ENCODE data around the gene GRAMD1A.
"Not testable (repeated sequence)": the region's sequence is repeated elsewhere in the genome, so short reads cannot be mapped to it uniquely, and the experiment has no call there.

The GRAMD1A gene

DNA sequence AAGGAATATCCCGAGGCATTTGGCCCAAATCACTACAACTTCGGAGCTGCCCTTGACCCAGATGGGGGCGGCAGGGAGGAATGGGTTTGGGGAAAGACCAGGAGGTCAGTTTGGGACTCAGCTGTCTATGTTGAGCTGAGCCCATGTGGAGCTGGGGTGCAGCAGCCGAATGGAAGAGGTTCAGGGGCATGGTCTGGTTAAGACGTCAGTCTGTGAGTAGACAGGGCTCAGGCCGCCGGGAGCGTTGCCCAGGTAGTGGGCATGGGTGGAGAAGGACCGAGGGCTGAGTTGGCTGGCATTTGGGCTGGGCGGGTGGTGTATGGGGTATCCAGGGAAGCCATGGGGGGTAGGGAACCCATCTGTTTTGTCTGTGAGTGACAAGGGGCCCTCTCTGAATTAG is 20.9 kb downstream of the GRAMD1A start:
- DNase-seq, result no peak

DNA sequence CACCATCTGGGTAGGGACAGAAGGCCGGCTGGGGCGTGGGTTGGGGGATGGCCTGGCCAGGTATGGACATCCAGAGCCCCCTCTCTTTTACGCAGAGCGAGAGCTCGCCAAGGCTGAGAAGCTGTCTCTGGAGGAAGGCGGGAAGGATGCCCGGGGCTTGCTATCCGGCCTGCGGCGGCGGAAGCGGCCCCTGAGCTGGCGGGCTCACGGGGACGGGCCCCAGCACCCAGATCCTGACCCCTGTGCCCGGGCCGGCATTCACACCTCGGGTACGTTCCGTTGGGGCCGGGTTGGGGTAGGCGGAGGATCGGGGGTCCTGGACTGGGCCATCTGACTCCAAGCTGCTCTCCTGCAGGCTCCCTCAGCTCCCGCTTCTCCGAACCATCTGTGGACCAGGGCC is 21.5 kb downstream of the GRAMD1A start:
- DNase-seq, result no peak

DNA sequence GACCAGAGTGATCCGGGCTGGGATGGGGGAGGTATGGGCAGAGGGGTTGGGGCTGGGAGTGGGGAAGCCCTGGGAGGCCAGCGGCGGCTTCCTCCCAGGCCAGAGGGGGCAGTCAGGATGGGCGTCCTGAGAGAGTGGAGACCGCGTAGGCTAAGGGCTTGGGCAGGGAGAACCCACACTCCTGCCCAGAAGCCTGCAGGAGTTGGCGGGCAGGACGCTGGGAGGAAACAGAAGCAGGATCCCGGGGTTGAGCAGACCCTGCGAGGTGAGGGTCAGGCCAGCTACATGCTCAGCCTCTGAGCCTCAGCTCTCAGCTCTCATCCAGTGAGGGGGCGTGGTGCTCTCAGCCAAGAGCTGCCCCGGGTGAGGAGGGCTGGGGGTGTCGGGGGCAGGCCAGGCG is 22.3 kb downstream of the GRAMD1A start:
- no peak for DNase-seq

DNA sequence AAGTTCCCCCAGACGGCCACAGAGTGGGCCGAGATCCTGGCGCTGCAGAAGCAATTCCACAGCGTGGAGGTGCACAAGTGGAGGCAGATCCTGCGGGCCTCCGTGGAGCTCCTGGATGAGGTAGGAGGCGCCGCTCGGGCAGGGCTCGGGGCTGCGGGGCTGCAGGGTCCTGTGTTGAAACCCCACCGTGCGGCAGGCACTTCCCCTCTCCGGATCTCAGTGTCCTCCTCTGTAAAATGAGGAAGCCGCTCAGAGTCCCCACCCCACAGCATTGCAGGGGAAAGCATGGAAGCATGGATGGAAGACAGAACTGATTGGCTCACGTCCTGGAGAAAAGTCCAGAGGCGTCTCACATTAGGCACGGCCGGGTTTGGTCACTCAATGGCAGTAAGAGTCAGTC is 23.3 kb downstream of the GRAMD1A start:
- no peak for DNase-seq

DNA sequence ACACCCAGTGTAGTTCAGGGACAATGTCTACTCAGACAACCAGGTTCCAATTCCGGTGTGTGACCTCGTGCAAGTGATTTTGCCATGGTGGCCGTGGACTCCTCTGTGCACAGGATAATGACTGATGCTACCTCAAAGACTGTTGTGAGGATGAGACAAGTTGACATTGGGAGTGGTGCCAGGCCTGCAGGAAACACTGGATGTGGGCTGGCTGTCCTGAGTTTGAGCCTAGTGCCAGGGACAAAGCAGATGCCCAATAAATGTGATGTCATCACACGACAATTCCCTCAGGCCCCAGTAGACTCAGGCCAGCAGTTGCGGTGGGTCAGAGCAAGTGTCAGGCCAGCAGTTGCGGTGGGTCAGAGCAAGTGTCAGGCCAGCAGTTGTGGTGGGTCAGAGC is 24.0 kb downstream of the GRAMD1A start:
- DNase-seq, result no peak

DNA sequence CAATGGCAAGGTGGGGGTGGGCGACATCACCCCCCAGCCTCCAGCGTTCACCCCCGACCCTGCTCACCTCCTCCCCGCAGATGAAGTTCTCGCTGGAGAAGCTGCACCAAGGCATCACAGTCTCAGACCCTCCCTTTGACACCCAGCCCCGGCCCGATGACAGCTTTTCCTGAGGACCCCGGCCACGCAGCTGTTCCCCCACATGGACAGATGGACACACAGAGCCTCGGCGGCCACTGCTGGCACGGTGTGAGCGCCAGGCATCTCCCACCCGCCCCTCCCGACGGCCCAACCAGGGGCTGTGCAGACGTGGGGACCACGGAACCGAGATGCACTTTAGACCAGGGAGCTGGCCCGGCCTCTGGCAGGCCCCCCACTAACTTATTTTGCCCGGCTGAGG is 25.8 kb downstream of the GRAMD1A start:
- DNase-seq, result no peak

DNA sequence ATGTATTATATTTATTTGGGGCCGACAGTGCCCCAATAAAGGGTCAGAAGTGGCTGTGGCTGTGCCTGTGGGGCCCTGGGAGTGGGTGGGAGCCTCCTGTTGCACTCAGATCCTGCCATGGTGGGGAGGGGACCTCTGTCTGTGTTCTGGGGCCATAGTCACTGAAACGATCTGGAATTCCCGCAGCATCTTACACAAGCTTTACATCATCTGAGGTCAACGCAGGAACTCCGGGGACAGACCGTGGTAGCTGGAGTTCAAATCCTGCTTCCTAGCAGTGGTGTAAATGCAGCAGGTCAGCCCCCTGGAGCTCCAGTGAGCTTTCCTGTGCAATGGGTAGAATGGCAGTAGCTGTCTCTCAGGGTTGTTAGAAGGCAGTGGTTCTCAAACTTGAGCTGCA is 26.3 kb downstream of the GRAMD1A start:
- no peak for DNase-seq

DNA sequence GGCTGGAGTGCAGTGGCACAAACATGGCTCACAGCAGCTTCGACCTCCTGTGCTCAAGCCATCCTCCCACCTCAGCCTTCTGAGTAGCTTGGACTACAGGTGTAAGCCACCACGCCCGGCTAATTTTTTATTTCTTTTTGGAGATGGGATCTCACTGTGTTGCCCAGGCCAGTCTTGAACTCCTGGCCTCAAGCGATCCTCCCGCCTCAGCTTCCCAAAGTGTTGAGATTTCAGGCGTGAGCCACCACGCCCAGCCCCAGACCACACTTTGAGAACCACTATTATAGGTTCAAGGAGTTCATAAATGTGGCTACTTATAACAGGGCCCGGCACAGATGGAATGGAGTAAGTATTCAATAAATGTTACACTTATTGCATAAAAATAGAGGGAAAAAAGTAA is 26.9 kb downstream of the GRAMD1A start:
- no peak for DNase-seq

DNA sequence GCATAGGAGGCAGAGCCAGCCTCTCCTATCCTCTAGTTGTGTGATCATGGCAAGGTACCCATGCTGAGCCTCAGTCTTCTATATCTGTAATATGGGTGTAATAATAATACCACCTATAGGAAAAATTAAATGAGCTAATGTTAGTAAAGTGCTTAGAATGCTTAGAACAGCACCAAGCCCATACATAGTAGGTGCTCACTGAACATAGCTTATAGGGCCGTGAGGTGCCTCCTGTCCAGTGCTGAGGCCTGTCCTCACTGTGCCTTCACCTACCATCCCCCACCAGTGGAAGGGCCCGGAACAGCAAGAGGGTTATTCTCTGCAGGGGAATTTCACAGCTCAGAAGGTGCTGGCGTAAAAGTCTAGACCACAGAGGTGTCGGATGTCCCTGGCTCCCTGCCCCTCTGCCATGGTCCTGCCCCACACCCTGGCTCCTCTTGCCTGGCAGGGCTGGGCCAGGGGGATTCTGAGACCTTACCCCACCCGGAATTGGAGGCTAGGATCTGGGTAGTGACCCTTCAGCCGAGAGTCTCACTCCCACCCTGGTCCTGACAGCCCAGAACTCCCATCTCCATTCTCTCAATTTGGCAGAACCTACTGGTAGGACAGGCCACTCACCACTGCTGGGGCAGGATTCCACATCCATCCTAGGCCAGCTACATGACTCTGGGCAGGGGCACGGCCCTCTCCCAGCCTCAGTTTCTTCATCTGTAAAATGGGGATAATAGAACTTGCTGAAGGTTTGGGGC is 27.9 kb downstream of the GRAMD1A start:
- DNase-seq, result no peak

DNA sequence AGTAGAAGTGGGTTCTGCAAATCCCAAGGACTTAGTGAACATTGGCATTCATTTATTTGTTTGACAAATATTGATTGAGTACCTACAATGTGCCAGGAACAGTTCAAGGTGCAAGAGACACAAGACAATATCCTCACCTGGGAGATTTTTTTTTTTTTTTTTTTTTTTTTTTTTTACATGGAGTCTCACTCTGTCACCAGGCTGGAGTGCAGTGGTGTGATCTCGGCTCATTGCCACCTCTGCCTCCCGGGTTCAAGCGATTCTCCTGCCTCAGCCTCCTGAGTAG is 28.4 kb downstream of the GRAMD1A start:
- DNase-seq, result not testable (repeated sequence)

DNA sequence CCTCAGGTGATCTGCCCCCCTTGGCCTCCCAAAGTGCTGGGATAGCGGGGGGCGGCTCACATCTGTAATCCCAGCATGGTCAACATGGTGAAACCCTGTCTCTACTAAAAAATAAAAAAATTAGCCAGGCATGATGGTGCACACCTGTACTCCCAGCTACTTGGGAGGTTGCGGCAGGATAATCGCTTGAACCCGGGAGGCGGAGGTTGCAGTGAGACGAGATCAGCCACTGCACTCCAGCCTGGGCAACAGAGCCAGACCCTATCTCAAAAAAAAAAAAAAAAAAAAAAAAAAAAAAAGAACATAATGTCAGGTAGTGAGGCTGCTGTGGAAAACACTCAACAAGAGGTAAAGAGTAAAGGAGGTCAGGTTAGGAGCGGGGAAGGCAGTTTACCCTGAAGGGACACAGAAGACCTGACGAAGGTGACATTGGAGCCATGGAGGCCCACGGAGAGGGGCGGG is 29.2 kb downstream of the GRAMD1A start:
- DNase-seq, result not testable (repeated sequence)

DNA sequence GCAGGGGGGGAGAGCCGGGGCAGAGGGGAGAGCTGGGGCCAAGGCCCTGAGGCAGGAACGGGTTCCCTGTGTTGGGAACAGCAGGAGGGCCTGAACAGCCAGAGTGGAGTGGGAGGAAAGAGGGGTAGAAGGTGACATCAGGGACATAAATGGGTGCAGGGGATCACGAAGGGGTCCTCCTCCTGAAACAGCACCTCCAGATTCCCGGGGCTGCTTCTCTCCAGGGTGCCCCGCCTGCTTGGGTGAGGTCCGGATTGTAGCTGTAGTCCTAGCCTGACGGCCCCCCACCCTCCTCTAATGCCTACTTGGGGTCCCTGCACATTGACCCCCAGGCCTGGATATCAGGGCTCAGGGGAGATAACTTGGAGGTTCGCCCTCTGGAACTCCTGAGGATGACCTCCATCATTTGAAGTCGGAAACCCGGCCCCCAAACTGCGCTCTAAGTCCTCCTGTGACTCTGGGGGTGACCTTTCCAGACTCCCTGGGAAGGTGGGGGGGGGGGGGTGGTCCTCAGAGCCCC is 29.7 kb downstream of the GRAMD1A start:
- no peak for DNase-seq

DNA sequence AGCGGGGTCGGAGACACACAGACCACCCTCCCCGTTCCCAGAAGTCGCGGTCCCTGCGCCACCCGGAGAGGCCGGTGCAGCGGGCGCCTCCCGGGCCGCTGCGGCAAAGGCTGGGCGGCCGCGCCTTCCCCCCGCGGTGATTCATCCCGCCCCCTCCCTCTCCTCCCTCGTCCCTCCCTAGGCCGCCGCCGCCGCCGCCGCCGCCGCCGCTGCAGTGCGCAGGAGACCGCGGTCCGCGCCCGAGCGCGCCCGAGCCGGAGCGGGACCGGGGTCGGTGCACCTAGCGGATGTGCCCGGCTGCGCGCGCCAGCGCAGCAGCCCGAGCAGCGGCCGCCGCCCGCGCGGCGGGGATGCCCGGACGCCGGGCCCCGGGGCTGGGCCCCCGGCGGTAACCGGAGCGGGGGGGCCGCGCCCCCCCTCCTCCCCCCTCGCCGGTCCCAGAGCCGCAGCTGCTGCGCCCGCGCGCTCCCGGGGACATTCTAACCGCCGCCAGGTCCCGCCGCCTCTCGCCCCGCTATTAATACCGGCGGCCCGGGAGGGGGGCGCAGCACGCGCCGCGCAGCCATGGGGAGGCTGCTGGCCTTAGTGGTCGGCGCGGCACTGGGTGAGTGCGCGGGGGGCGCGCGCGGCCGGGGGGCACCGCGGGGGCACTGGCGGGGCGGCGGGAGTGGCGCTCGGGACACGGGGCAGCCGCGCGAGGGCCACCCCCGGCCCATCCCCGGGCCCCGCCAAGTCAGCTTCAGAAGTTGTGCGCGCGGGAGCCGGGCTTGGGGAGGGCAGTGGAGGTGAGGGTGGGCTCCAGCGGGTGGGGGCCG is 30.3 kb downstream of the GRAMD1A start, which contains the start of gene SCN1B:
SCN1B (plus strand) TSS at position 214 of the 815 bp plus-strand sequence; CDS start at position 565, 351 bp downstream.
- no peak for DNase-seq

DNA sequence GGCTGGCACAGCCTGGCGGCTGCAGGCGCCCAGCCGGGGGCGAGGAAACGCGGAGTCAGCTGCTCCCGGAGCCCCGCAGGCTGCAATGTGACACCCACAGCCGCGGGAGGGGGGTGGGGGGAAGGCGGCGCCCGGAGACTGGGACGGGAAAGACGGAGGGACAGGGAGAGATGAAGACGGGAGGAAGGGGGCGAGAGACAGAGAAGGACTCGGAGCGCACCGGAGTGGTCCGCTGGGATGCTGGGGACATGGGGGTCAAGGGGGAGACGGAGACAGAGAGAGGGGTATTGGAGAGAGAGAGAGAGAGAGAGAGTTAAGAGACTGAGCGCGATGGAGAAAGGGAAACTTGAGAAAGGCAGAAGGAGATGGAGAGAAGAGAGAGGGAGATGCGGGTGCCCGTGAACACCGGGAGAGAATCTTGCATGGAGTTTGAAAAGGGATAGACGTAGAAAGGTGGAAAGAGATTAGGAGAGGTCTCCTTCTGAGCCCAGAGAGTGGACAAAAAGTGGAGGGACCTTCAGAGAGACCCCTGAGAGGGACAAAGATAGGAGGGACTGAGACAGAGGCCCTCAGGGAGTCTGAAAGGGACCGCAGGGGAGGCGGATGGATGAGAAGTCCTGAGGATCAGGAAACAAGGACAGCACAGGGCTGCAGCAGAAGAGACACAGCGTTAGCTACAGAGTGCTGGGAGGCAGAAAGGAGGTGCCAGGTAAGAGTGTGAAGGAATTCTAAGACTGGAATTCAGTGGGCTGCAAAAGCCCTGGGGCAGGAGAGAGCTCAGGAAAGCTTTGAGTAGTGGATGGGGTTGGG is 31.2 kb downstream of the GRAMD1A start:
- DNase-seq, result no peak

DNA sequence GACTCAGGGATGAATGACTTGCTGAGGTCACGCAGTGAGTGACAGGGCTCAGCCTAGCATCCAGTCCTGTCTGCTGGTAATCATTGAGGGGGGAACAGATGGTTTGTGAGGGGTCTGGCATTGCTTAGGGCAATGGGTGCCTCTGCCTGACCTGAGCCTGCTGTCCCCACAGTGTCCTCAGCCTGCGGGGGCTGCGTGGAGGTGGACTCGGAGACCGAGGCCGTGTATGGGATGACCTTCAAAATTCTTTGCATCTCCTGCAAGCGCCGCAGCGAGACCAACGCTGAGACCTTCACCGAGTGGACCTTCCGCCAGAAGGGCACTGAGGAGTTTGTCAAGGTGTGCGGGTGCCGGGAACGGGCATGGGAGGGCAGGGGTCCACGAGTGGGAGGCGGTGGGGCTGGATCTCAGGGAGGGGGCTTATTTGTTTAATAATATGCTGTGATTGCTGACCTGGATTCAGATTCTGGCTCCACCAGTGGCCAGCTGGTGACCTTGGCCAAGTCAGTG is 32.3 kb downstream of the GRAMD1A start:
- no peak for DNase-seq

DNA sequence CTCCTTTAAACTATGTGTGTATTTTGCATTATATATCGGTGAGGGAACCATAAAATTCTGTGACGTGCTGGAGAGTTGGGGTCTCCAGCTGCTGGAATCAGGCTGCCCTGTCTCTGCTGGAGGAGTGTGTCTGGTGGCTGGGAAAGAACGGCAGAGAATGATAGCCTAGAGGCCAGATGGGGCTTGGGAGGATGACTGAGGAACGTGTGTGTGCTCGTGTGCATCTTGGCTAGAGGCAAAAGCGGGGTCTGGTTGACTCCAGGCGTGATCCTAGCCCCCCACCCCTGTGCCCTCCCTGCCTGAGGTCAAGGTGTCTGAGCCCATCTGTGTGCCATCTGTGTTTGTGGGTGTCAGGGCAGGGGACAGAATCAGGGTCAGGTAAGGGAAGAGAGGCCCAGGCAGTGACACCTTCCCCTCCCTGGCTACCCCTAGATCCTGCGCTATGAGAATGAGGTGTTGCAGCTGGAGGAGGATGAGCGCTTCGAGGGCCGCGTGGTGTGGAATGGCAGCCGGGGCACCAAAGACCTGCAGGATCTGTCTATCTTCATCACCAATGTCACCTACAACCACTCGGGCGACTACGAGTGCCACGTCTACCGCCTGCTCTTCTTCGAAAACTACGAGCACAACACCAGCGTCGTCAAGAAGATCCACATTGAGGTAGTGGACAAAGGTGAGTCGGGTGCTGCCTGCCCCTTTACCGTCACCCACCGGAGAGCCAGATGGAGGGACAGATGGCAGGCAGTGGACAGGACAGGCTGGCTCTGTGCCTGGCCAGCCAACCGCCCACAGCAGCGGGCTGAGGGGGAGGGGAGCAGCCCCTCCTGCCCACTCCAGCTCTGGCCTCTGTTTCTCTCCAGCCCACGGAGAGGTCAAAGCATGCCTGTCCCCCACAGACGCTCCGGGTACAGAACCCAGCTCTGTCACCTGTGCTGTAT is 33.2 kb downstream of the GRAMD1A start:
- DNase-seq, result no peak

DNA sequence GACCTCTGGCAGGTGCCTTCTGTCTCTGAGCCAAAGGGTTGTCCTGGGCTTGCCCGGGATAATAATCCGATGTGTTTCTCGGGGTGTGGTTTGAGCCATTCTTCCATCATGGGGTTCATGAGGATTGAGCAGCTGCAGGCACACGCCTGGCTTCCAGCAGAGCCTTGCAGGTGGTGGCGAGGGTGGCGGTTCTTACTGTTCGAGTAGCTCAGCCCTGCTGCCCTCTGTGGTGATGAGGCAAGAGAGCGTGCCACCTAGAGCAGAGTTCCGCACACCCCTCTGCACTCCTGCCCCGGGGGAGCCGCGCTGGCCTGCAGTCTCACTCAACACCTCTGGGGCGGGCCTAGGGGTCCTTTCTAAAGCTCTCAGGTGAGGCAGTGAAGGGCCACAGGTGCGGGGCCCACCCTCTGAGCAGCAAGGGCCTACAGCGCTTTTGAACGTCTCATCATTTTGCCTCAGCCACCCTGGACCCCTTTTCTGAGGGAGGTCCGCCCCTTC is 33.9 kb downstream of the GRAMD1A start:
- DNase-seq, result no peak

DNA sequence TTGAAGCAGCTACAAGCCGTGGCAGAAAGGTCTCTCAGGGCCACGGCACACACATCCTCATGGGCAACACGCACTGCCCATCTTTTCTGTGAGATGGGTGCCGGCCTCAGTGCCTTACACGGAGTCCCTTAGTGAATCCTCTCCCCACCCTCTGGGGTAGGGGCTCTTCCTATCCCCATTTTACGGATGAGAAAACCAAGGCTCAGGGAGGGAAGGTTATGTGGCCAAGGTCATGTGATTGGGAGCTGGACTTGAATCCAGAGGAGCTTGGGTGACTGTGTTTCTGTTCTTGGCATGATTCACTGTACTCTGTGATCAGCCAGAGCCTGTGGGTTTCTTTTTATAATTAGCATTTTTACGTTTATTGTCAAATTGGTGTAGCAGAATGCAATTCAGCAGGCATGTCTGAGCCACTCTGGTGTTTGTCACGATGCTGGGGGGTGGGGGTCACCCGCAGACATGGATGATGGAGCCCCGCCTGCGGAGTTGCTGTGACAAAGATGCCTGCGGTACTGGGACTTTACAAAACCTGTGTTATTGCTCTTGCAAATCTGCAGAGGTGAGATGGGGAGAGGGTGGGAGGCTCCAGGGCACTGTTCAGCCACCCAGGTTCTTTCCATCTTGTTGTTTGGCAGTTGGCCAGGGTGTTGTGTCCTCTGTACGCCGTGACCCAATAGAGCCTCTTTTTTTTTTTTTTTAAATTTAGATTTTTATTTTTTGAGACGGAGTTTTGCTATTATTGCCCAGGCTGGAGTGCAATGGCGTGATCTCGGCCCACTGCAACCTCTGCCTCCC is 34.7 kb downstream of the GRAMD1A start:
- no peak for DNase-seq

DNA sequence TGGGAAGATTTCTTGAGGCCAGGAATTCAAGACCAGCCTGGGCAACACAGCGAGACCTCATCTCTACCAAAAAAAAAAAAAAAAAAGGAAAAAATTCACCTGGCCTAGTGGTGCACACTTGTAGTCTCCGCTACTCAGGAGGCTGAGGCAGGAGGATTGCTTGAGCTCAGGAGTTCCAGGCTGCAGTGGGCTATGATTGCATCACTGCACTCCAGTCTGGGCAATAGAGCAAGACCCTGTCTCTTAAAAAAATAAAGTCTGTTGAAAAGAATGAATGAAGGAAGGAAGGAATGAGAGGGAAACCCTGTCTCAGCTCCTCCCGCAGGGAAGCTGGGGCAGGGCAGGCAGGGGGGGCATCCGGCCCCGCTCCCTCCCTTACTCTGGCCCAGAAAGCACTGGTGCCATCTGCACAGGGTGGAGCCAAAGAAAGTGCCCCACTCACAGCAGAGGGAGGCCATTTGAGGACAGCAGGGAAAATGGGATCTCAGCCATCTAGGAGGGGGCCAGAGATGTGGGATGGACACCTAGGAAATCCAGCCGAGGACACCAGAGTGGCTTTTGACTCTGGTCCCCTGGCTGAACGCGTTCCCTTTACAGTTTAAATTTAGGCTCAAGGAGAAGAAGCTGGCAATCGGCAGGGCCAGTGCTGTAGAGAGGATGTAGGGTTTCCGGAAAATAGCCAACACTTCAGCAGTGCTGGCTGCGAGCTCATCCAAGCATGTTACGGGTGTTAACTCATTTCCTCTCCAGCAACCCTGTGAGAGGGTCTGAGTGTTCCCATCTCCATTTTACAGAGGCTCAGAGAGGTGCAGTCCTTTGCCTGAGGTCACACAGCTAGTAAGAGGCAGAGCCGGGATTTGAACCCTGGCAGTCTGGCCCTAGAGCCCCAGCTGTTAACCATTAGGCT is 37.8 kb downstream of the GRAMD1A start:
- no peak for DNase-seq
